ENCODE results near the gene STK25.

Gene STK25

DNA sequence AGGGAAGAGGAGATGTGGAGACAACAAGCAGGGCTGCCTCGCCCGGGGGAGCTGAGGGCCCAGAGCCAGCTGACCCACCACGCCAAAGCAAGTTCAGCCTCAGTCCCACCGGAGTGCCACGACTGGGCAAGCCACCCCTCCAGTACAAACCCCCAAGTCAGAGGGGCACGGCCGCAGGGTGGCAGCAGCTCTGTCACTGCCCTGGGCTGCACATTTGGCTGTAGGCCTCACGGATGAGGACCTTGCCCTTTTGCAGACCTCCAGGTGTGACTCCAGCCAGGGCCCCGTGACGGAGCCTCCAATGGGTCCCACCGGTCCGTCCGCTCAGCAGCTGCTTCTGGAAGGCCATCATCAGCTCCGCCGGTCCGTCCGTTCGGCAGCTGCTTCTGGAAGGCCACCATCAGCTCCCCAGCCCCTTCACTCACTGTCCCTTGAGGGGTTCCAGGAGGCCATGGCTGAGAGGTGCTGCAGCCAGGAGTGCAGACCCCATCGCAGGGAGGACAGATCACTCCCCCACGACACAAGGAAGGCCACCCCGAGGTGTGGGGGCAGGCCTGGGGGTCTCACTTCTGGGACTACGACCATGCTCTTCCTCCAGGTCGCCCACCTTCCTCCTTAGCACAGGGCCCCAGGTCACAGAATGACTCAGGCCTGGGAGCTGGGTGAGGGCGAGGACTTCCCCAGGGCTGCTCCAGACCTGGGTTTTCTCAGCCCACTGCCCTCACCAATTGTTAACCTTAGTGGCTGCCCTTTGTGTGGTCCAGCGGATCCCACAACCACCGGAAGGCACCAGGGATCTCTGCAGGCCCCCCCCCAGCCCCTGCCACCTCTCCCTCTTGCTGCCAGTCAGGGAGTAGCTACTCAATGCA is 24.6 kb upstream of the STK25 start:
- TF ChIP-seq GATA2 (IDR thresholded peaks at IDR 0.05; ENCODE audit: low read depth, low read length): no peak
- no peak for TF ChIP-seq GATA3 (IDR thresholded peaks at IDR 0.05; ENCODE audit: low read depth, low read length)

DNA sequence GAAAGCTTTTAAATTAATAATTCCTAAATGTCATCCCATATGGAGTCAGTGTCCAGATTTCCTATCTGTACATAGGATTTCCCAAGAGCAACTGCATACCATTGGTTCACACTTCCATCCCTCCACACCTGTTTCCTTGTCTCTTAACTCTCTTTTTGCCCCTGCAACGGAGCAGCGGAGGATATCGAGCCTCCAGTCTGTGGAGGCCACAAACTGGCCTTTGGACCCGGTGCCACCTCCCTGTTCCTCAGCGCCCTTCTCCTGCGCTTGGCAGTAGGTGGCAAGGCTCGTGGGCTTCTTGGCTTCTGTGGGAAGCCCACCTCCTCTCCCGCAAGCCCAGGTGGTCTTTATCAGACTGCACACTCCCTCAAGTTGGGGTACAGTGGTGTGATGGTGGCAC is 23.8 kb upstream of the STK25 start:
- TF ChIP-seq GATA2 (IDR thresholded peaks at IDR 0.05; ENCODE audit: low read depth, low read length) (no peak), GATA3 (IDR thresholded peaks at IDR 0.05; ENCODE audit: low read depth, low read length) (no peak)

DNA sequence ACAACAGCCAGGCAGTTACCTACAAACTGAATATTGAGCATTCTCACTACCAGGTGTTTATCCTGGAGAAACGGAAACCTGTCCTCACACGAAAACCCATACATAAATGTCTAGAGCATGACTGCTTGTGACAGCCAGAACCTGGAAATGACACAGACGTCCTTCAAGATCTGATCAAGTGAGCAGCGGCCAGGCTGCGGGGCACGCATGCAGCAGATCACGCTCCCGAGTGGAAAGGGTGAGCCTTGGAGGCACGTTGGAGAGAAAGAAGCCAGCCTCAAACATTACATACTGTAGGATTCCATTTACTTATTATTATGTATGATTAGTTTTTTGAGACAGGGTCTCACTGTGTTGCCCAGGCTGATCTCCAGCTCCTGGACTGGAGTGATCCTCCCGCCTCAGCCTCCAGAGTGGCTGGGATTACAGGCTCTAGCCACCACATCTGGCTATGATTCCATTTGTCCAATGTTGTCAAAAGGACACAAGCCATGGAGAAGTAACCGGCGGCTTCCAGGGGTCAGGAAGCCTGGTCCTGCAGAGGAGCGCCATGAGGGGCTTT is 22.9 kb upstream of the STK25 start:
- TF ChIP-seq GATA2 (IDR thresholded peaks at IDR 0.05; ENCODE audit: low read depth, low read length) (no peak), GATA3 (IDR thresholded peaks at IDR 0.05; ENCODE audit: low read depth, low read length) (no peak)

DNA sequence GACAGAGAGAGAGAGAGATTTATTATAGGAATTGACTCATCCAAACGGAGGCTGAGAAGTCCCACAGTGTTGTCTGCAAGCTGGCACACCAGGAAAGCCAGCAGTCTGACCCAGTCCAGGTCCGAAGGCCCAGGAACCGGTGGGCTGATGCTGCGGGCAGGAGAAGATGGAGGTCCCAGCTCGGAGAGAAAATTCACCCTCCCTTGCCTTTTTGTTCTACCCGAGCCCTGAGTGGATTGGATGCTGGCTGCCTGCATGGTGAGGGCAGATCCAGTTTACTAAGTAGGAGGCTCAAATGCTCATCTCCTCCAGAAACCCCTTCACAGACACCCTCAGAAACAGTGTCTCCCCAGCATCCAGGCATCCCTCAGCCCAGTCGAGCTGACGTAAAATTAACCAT is 22.2 kb upstream of the STK25 start:
- TF ChIP-seq GATA3 (IDR thresholded peaks at IDR 0.05; ENCODE audit: low read depth, low read length) (no peak), GATA2 (IDR thresholded peaks at IDR 0.05; ENCODE audit: low read depth, low read length) (no peak)

DNA sequence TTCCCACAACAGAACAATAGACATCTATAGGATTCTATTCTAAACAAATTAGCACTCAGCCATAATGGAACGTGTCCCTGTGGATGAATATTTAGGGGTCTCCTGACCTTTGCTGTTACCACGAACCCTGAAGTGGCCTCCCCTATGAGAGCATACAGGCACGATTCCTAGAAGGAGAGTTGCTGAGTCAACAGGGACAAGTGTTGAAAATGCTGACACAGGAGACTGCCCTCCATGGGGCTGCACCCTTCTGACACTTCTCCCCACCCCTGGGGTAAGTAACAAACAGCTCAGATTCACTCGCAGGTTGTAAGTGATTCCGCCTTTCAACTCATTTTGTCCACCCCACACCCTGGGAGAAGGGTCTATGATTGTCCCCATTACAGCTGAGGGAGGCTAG is 14.1 kb upstream of the STK25 start:
- no peak for TF ChIP-seq GATA3 (IDR thresholded peaks at IDR 0.05; ENCODE audit: low read depth, low read length)
- no peak for TF ChIP-seq GATA2 (IDR thresholded peaks at IDR 0.05; ENCODE audit: low read depth, low read length)

DNA sequence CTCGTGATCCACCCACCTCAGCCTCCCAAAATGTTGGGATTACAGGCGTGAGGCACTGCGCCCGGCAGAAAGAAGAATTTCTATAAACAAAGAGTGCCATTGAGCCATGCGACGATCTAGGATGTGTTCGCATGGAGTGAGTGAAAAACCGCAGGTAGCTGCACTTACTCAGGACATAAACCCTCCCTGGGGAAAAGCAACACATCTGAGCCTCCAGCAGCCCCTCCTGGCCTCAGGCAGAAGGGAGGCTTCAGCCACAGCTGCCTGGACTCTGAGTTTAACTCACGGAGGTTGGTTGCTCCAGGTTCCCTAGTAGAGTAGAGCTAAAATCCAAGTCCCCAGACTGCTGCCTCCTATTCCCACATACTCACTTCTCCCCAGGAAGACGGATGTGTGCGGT is 11.3 kb upstream of the STK25 start:
- TF ChIP-seq GATA2 (IDR thresholded peaks at IDR 0.05; ENCODE audit: low read depth, low read length): no peak
- no peak for TF ChIP-seq GATA3 (IDR thresholded peaks at IDR 0.05; ENCODE audit: low read depth, low read length)

DNA sequence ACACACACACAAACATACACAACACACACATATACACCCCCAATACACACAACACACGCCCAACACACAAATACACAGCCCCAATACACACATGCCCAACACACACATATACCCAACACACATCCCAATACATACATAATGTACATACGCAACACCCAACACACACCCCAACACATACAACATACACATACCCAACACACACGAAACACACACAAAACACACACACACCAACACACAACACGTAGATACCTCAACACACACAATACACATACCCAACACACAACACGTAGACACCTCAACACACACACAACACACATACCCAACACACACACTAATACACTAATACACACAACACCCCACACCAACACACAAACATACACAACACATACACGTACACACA is 8.9 kb upstream of the STK25 start:
- TF ChIP-seq GATA3 (IDR thresholded peaks at IDR 0.05; ENCODE audit: low read depth, low read length) (no peak), GATA2 (IDR thresholded peaks at IDR 0.05; ENCODE audit: low read depth, low read length) (no peak)

DNA sequence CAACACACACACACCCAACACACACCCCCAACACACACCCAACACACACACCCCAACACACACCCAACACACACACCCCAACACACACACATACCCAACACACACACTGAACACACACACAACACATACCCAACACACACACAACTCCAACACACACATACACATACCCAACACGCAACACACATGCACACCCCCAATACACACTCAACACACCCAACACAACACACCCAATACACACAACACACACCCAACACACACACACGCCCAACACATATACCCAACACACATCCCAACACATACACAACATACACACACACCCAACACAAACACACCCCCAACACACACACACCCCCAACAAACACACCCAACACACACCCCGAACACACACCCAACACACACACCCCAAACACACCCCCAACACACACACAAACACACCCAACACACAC is 8.2 kb upstream of the STK25 start:
- TF ChIP-seq GATA3 (IDR thresholded peaks at IDR 0.05; ENCODE audit: low read depth, low read length) (no peak), GATA2 (IDR thresholded peaks at IDR 0.05; ENCODE audit: low read depth, low read length) (no peak)

DNA sequence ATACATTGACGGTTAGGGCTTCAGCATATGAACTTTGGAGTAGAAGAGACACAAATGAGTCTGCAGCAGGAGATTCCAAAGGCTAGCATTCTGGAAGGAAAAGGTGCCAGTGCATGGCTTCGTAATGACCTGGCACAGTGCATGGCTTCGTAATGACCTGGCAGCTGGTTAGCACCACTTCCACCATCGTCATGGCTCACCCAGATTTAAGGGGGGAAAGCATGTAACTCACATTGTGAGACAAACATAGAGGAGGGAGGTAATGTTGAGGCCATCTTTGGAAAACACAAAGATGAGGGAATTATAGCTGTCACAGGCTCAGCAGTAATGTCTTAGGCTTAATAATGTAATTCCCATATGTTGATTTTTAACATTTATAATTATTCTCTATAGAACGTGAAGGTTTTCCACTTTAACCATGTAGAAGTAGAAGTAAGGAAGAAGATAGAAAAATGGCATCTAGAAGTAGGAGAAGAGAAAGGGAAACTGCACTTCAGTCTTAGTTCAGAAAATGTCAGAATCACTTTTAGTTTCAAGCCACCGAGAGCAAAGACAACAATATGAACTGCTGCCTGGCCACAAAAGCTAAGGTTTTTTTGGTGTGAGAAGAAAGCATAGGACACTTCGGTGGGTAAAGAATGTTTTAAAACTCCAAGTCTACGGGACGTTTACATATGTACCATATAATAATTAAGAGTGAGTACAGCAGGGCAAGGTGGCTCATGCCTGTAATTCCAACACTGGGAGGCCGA is 6.8 kb upstream of the STK25 start:
- TF ChIP-seq GATA2 (IDR thresholded peaks at IDR 0.05; ENCODE audit: low read depth, low read length) (no peak), GATA3 (IDR thresholded peaks at IDR 0.05; ENCODE audit: low read depth, low read length) (no peak)

DNA sequence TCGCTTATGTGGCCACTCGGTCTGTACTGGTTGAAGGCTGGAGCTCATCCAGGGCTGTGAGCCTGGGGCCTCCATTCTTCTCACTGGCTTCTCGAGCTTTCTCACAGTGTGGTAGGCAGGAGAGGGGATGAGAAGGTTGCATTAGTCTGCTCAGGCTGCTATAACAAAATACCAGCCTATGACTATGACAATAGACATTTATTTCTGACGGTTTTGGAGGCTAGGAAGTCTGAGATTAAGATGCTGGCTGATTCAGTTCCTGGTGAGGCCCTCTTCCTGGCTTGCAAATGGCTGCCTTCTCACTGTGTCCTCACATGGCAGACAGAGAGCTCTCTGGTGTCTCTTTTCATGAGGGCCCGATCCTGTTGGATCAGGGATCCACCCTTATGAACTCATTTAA is 6.2 kb upstream of the STK25 start:
- TF ChIP-seq GATA3 (IDR thresholded peaks at IDR 0.05; ENCODE audit: low read depth, low read length) (no peak), GATA2 (IDR thresholded peaks at IDR 0.05; ENCODE audit: low read depth, low read length) (no peak)

DNA sequence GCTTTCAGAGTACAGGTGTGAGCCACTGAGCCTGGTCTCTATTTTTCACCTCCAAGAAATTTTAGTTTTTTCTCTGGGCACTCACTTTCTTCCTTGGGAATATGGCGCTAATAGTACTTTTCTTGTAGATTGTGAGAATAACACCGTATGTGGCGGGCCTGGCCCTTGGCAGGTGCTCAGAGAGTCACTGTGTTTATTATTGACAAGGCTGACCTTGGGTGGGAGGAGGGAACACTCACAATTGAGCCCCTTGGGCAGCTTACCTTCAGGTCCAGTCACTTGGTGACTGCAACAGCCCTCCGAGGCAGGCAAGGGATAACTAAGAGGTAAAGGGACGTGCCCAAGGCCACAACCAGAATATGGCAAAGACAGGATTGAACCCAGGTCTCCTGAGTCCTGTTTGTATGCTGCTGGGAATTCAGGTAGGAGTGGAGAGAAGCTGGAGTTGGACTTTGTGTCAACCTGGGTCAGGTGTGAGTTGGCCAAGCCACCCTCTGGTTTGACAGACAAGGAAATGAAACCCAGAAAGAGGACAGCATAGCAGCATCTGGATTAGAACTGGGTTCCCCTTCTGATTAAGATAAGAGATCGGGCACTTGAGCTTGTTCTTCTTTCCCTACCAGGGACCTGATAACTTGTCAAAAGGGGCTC is 2.8 kb upstream of the STK25 start:
- TF ChIP-seq GATA2 (IDR thresholded peaks at IDR 0.05; ENCODE audit: low read depth, low read length) (no peak), GATA3 (IDR thresholded peaks at IDR 0.05; ENCODE audit: low read depth, low read length) (no peak)

DNA sequence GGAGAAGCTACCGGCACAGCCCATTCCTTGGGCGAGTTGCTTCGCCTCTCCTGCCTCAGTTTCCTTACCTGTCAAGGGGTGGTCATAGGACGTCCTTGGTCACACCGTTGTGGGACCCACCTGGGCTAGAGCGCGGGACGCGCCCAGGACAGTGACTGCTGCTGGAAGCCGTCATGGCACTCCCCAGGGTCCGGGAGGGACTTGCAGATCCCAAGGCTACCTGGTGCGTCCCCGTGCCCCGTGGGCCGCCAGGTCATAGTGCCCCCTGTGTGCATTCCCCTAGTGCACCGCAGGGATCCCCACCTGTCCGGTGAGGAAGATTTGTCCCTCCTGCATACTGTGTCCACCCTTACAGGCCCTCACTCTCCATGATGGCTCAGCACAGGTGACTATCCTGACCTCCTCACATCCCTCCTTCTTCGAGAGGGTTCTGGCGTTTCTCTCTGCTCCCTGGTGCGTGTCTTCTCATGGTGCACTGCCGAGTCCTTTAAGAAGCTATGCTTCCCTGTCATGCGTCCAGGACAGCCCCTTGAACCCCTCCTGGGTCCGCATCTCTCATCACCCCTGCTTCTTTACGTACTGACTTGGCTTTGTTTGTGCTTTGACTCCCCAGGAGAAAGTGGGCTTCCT is 886 bp upstream of the STK25 start:
- no peak for TF ChIP-seq GATA3 (IDR thresholded peaks at IDR 0.05; ENCODE audit: low read depth, low read length)
- TF ChIP-seq GATA2 (IDR thresholded peaks at IDR 0.05; ENCODE audit: low read depth, low read length): no peak

DNA sequence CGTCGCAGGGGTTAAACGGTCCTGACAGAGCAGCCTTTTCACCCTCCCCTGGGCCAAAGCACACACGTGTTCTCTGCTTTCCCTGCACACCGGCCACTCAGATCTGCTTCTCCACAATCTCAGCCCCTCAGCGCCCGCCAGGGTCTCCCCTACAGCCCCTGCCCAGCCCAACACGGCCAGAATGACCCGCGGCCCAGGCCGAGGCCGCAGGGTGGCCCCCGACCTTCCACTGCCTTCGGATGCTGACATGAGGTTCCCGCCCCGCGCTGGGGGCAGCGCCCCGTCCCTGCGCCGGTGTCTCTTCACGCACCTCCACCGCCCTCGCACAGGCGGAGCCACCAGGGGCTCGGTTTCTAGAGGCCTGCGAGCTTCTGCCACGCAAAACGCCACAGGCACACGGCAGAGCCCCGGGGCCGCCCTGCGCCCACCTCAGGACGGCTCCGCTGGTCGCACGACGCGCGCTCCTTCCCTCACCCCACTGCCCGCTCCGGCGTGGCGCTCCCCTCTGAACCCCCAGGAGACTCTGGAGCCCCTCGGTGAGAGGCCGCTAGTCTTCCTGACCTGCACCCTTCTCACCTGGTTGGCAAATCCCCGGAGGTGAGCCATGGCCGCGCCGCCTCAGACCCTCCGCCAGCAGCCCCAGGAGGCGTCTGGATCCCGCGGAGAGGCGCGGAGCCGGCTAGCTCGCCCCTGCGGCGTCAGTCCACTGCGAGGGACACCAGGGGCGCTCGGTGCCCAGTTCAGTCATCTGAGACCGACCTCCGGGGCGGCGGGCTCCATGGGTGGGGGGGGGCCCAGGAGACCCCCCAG is 749 bp downstream of the STK25 start:
- TF ChIP-seq GATA3 (IDR thresholded peaks at IDR 0.05; ENCODE audit: low read depth, low read length) (no peak), GATA2 (IDR thresholded peaks at IDR 0.05; ENCODE audit: low read depth, low read length) (no peak)
